ENCODE results near the gene TPMT. TPM values are rescaled to one million over a fixed set of nuclear protein-coding genes. Genes with fewer than 3 reads are reported as not detected.

The TPMT gene
- total RNA-seq, 1 donor from 2014 or later: 10.5 TPM

DNA sequence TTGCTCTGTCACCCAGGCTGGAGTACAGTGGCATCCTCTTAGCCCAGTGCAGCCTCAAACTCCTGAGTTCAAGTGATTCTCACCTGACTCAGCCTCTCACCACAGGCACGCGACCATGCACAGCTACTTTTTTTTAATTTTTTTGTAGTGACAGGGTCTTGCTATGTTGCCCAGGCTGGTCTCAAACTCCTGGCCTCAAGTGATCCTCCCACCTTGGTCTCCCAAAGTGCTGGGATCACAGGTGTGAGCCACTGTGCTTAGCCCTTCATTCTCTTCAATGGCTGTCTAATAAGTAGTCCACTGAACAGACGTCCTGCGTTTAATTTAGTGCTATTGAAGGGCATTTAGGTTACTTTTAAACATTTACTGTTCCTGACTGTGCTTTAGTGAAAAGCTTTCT is 27.7 kb upstream of the TPMT start:
- Histone ChIP-seq H3K9ac (ENCODE audit: low read length) (no peak overlapping the region), H3K4me3 (ENCODE audit: insufficient read depth, low read depth, low read length) (no peak overlapping the region), H3K79me2 (ENCODE audit: insufficient read depth, low read length) (no peaks in the 10 kb centered on the region), H3K27ac (ENCODE audit: low read depth, low read length) (no peak overlapping the region), H3K9me3 (ENCODE audit: insufficient read depth, low read depth, low read length) (no peaks in the 10 kb centered on the region), H3K4me2 (ENCODE audit: low read length) (no peak overlapping the region), H2AFZ (ENCODE audit: low read depth, low read length) (no peak overlapping the region), H3K4me1 (ENCODE audit: insufficient read depth, low read length) (no peaks in the 10 kb centered on the region), H3K36me3 (ENCODE audit: insufficient read depth, low read length) (no peaks in the 10 kb centered on the region), H4K20me1 (ENCODE audit: insufficient read depth, low read length) (no peaks in the 10 kb centered on the region), H3K27me3 (ENCODE audit: insufficient read depth, low read length) (no peaks in the 10 kb centered on the region)
- Mint-ChIP-seq H3K36me3 (ENCODE audit: low read depth, unreplicated experiment) (peaks cover 3% of the 10 kb centered on the region), H3K9me3 (ENCODE audit: unreplicated experiment) (no peaks in the 10 kb centered on the region), H3K4me3 (ENCODE audit: unreplicated experiment) (no peak overlapping the region), H3K27me3 (ENCODE audit: low read depth, unreplicated experiment) (no peaks in the 10 kb centered on the region), H3K4me1 (ENCODE audit: low read depth, unreplicated experiment) (peaks cover 19% of the 10 kb centered on the region), H3K27ac (ENCODE audit: unreplicated experiment) (no peak overlapping the region)
- no peak for TF ChIP-seq EZH2 (IDR thresholded peaks at IDR 0.05; ENCODE audit: insufficient read depth, low read length)
- TF ChIP-seq, protein P1, sequence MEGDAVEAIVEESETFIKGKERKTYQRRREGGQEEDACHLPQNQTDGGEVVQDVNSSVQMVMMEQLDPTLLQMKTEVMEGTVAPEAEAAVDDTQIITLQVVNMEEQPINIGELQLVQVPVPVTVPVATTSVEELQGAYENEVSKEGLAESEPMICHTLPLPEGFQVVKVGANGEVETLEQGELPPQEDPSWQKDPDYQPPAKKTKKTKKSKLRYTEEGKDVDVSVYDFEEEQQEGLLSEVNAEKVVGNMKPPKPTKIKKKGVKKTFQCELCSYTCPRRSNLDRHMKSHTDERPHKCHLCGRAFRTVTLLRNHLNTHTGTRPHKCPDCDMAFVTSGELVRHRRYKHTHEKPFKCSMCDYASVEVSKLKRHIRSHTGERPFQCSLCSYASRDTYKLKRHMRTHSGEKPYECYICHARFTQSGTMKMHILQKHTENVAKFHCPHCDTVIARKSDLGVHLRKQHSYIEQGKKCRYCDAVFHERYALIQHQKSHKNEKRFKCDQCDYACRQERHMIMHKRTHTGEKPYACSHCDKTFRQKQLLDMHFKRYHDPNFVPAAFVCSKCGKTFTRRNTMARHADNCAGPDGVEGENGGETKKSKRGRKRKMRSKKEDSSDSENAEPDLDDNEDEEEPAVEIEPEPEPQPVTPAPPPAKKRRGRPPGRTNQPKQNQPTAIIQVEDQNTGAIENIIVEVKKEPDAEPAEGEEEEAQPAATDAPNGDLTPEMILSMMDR (IDR thresholded peaks at IDR 0.05; ENCODE audit: insufficient read depth, low read depth, low read length): no peak
- FAIRE-seq (no peak), DNase-seq (ENCODE audit: low read depth) (no peak)

DNA sequence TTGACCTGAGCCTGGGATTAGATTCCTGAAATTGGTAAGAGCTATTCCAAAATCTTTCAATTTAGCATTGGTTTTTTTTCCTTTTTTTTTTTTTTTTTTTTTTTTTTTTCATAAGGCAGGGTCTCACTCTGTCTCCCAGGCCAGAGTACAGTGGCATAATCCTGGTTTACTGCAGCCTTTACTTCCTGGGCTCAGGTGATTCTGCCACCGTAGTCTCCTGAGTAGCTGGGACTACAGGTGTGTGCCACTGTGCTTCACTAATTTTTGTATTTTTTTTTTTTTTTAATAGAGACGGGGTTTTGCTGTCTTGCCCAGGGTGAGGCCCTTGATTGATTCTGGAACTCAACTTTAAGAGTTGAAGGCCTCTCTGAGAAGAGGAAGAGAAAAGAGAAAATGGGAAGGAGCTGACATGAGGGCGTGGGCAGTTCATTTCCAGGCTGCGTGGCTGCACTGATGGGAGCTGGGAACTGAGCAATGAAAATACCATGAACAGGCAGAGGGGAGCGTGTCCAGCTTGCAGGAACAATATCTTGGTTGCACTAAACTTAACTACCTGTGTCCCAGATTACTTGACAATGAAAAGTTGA is 25.0 kb upstream of the TPMT start:
- no peaks in the 10 kb centered on the region for H3K27me3 ChIP-seq (ENCODE audit: insufficient read depth, low read length)
- H3K79me2 ChIP-seq (ENCODE audit: insufficient read depth, low read length): no peaks in the 10 kb centered on the region
- no peaks in the 10 kb centered on the region for H3K27me3 Mint-ChIP-seq (ENCODE audit: low read depth, unreplicated experiment)
- no peak overlapping the region for H3K4me3 Mint-ChIP-seq (ENCODE audit: unreplicated experiment)
- H3K9me3 Mint-ChIP-seq (ENCODE audit: unreplicated experiment): no peaks in the 10 kb centered on the region
- no peaks in the 10 kb centered on the region for H3K4me1 ChIP-seq (ENCODE audit: insufficient read depth, low read length)
- no peaks in the 10 kb centered on the region for H3K9me3 ChIP-seq (ENCODE audit: insufficient read depth, low read depth, low read length)
- H2AFZ ChIP-seq (ENCODE audit: low read depth, low read length): no peak overlapping the region
- H4K20me1 ChIP-seq (ENCODE audit: insufficient read depth, low read length): no peaks in the 10 kb centered on the region
- no peak overlapping the region for H3K9ac ChIP-seq (ENCODE audit: low read length)
- H3K4me1 Mint-ChIP-seq (ENCODE audit: low read depth, unreplicated experiment): peaks cover 2% of the 10 kb centered on the region
- H3K4me2 ChIP-seq (ENCODE audit: low read length): no peak overlapping the region
- FAIRE-seq (no peak), DNase-seq (ENCODE audit: low read depth) (no peak)
- peaks cover 10% of the 10 kb centered on the region for H3K36me3 Mint-ChIP-seq (ENCODE audit: low read depth, unreplicated experiment)
- H3K27ac Mint-ChIP-seq (ENCODE audit: unreplicated experiment): no peak overlapping the region
- no peaks in the 10 kb centered on the region for H3K36me3 ChIP-seq (ENCODE audit: insufficient read depth, low read length)
- TF ChIP-seq, protein P1 (IDR thresholded peaks at IDR 0.05; ENCODE audit: insufficient read depth, low read depth, low read length): no peak
- TF ChIP-seq EZH2 (IDR thresholded peaks at IDR 0.05; ENCODE audit: insufficient read depth, low read length): no peak
- H3K4me3 ChIP-seq (ENCODE audit: insufficient read depth, low read depth, low read length): no peak overlapping the region
- H3K27ac ChIP-seq (ENCODE audit: low read depth, low read length): no peak overlapping the region

DNA sequence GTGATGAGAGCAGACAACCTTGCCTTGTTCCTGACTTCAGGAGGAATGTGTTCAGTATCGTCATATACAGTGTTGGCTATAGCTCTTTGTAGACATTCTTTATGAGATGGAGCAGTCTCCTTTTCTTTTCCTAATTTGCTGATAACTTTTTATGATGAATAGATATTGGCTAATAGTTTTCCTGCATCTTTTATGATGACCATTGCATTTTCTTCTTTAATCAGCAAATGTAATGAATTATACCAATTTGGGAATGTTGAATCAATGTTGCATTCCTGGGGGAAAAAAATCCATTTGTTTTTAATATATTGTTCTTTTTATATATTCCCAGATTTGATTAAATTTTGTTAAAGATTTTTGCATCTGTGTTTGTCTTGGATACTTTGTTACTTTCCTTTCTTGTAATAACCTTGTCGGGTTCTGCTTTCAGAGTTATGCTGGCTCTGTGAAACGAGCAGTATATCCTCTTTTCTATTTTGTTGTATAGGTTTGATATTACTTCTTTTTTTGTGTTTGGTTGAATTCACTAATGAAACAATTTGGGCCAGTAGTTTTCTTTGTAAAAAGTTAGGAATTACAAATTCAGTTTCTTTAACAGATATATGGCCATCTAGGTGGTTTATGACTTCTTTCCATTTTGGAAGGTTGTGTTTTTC is 24.2 kb upstream of the TPMT start:
- DNase-seq (ENCODE audit: low read depth): no peak
- H3K9me3 Mint-ChIP-seq (ENCODE audit: unreplicated experiment): no peaks in the 10 kb centered on the region
- TF ChIP-seq, protein P1 (IDR thresholded peaks at IDR 0.05; ENCODE audit: insufficient read depth, low read depth, low read length): no peak
- no peak for TF ChIP-seq EZH2 (IDR thresholded peaks at IDR 0.05; ENCODE audit: insufficient read depth, low read length)
- H3K36me3 Mint-ChIP-seq (ENCODE audit: low read depth, unreplicated experiment): peaks cover 12% of the 10 kb centered on the region
- H3K79me2 ChIP-seq (ENCODE audit: insufficient read depth, low read length): no peaks in the 10 kb centered on the region
- H3K36me3 ChIP-seq (ENCODE audit: insufficient read depth, low read length): no peaks in the 10 kb centered on the region
- H3K4me1 ChIP-seq (ENCODE audit: insufficient read depth, low read length): no peaks in the 10 kb centered on the region
- H3K9ac ChIP-seq (ENCODE audit: low read length): no peak overlapping the region
- H3K27me3 Mint-ChIP-seq (ENCODE audit: low read depth, unreplicated experiment): no peaks in the 10 kb centered on the region
- H3K27me3 ChIP-seq (ENCODE audit: insufficient read depth, low read length): no peaks in the 10 kb centered on the region
- H3K4me3 Mint-ChIP-seq (ENCODE audit: unreplicated experiment): no peak overlapping the region
- H3K9me3 ChIP-seq (ENCODE audit: insufficient read depth, low read depth, low read length): no peaks in the 10 kb centered on the region
- H2AFZ ChIP-seq (ENCODE audit: low read depth, low read length): no peak overlapping the region
- peaks cover 2% of the 10 kb centered on the region for H3K4me1 Mint-ChIP-seq (ENCODE audit: low read depth, unreplicated experiment)
- H3K27ac ChIP-seq (ENCODE audit: low read depth, low read length): no peak overlapping the region
- no peaks in the 10 kb centered on the region for H4K20me1 ChIP-seq (ENCODE audit: insufficient read depth, low read length)
- no peak overlapping the region for H3K27ac Mint-ChIP-seq (ENCODE audit: unreplicated experiment)
- no peak overlapping the region for H3K4me2 ChIP-seq (ENCODE audit: low read length)
- no peak overlapping the region for H3K4me3 ChIP-seq (ENCODE audit: insufficient read depth, low read depth, low read length)
- FAIRE-seq: no peak
